GM23248 (cell line): ENCODE results near the gene AK9.

Experiments
- EZH2 ChIP-seq: fragments of 200-600 bp; sonication (generic); IDR thresholded peaks from 2 replicates; pipeline ENCODE4 v1.6.1; 2018; ENCODE audit warnings: antibody characterized with exemption, mild to moderate bottlenecking; ENCODE audit not compliant: insufficient read depth, poor library complexity, severe bottlenecking
- EZH2phosphoT487 ChIP-seq: fragments of 200-600 bp; sonication (generic); IDR thresholded peaks from 2 replicates; pipeline ENCODE4 v1.6.1; 2018; ENCODE audit warnings: antibody characterized with exemption, moderate library complexity, mild to moderate bottlenecking, low read depth; ENCODE audit not compliant: insufficient read depth

DNA sequence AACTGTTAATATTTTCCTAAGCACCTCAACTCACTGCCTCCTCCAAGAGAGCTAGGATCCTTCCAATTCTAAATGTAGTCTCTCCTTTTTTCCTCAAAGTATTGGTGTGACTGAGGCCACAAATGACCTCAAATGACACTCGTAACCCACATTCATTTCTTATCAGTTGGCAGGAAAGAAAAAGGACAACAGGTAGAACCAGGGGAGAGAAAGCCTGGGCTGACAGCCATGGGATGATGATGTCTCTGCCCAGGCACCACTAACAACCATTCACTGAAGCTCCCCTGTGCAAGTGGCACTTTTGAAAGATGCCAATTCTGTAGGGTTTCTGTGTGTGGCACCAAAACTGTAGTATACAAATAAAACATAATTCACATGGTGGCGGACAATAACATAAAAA is 215.4 kb downstream of the AK9 start:
- TF ChIP-seq EZH2 (no peak), EZH2phosphoT487 (no peak)
